Heart right ventricle (tissue), 16 donors: Measurements from ENCODE around the gene AGR3. TPM values are rescaled to one million over a fixed set of nuclear protein-coding genes. Genes with fewer than 3 reads are reported as not detected.

Source experiments
- ATAC-seq, 8 donors: fragments of 200-7000 bp; cut with Tn5 transposase; one replicate each; pipeline ENCODE4 v1.9.1; 2020; ENCODE audit warnings: mild to moderate bottlenecking in 8 of 8, moderate library complexity in 8 of 8, moderate number of reproducible peaks in 1 of 8
- DNase-seq, 2 donors: peaks; one replicate each; pipeline ENCODE4 v3.0.0-alpha.2; 2020
- H3K27ac ChIP-seq, 10 donors: fragments of 200-600 bp; sonication (generic) in 2 of 10; one replicate each; pipeline versions ENCODE4 v1.5.0 to v1.8.0; 2020 to 2022; ENCODE audit warnings: mild to moderate bottlenecking in 3 of 10
- H3K27me3 ChIP-seq, 7 donors: fragments of 200-600 bp; one replicate each; pipeline ENCODE4 v1.8.0; 2021 to 2022; ENCODE audit warnings: mild to moderate bottlenecking in 2 of 7
- H3K36me3 ChIP-seq, 9 donors: fragments of 200-600 bp; sonication (generic) in 1 of 9; one replicate each; pipeline versions ENCODE4 v1.5.0 to v1.8.0; 2020 to 2022; ENCODE audit warnings: mild to moderate bottlenecking in 2 of 9
- H3K4me1 ChIP-seq, 9 donors: fragments of 200-600 bp; sonication (generic) in 1 of 9; one replicate each; pipeline versions ENCODE4 v1.5.0 to v1.8.0; 2020 to 2022; ENCODE audit warnings: mild to moderate bottlenecking in 4 of 9
- H3K4me3 ChIP-seq, 10 donors: fragments of 200-600 bp; sonication (generic) in 2 of 10; one replicate each; pipeline versions ENCODE4 v1.5.0 to v1.8.0; 2020 to 2022; ENCODE audit warnings: mild to moderate bottlenecking in 7 of 10, moderate library complexity in 2 of 10
- H3K9me3 ChIP-seq, 11 donors: fragments of 200-600 bp in 10 of 11; sonication (generic) in 2 of 11; one replicate each; pipeline versions ENCODE4 v1.5.0 to v1.8.0; 2013 to 2022; ENCODE audit warnings: mild to moderate bottlenecking in 2 of 11, control low read depth in 1 of 11, moderate library complexity in 1 of 11
- WGBS, 2 donors: extraction: QIAGEN DNeasy Blood & Tissue Kit; methylation state at CpG; one replicate each; pipeline ENCODE4 v1.1.7; 2013; ENCODE audit warnings: inconsistent platforms in 1 of 2; 5-methylcytosine and 5-hydroxymethylcytosine counted together
- intact Hi-C, 10 donors: fragments of 100-400 bp; cut with DNase I; formaldehyde crosslinking; loops; one replicate each; pipeline versions ENCODE4 v1.11.1 to v1.14.2; 2022
- polyA plus RNA-seq, 2 donors: library from polyadenylated mRNA; stranded (reverse); fragments of 200-250 nt; gene quantifications; one replicate each; pipeline ENCODE4 v1.2.3, GENCODE V29; 2013
- total RNA-seq, 10 donors: library from RNA; stranded (reverse); fragmentation: NEBNext Ultra II Directional in 3 of 10; extraction: Animal tissue kit (Norgen Biotek cat#: 25700) in 3 of 10; gene quantifications; one replicate each; pipeline versions ENCODE4 v1.2.1 to v1.2.4, GENCODE V29; 2021 to 2023
- TF ChIP-seq, protein P1 (sequence below), 9 donors: fragments of 200-600 bp; sonication (generic) in 2 of 9; IDR thresholded peaks; one replicate each; pipeline versions ENCODE4 v1.5.0 to v1.8.0; 2021 to 2022; ENCODE audit warnings: antibody characterized with exemption in 9 of 9, mild to moderate bottlenecking in 5 of 9, moderate library complexity in 1 of 9
- donor health status: Arrhythmogenic right ventricular cardiomyopathy.
- donor health status: ischemic (EF 13 %, LVEDD 7.1; RV severe dilation, severe dysfunction).
- donor health status: healthy with polysubstance abuse.
- donor health status: DM: no; HTN: yes; CAD: no.
- donor health status: DM: no; HTN: no; CAD: no.
- donor health status: ischemic (EF 25% LVEDD 6.9; RV normal size, moderate dysfunction).
- donor health status: ischemic (EF 25% LVEDD 5.7; RV mildly dilated, moderate dysfunction).
- donor health status: healthy.
- donor health status: DM: yes; HTN: yes; CAD: no.
- donor health status: Ischemic cardiomyopathy.
- donor health status: ischemic (EF 35%, LVEDD 5.7; RV mildly dilated, moderate dysfunction).
- donor health status: nonischemic (EF 11% LVEDD 7.7; RV severe dilation, severe dysfunction).
- donor health status: DM: yes; HTN: yes; CAD: no.
- donor health status: PGD.
- donor health status: ischemic (EF 29% LVEDD 5.4; RV normal size, mild dysfunction).
- donor health status: nonischemic (EF 23%, LVEDD 6.1; RV moderate dilation, normal function).

AGR3 gene
- total and polyA plus RNA-seq, 12 donors = not detected

GRCh38 chr7:16810573-16810972 lies 71.2 kb downstream of the AGR3 start:
- intact Hi-C loops = no loop called here
- no peak for ATAC-seq
- no peaks in the 10 kb centered on the region for H3K4me1 ChIP-seq
- H3K27me3 ChIP-seq = peaks cover 0 to 2% (median 0%) of the 10 kb centered on the region in 7 donors
- DNase-seq = no peak
- H3K36me3 ChIP-seq = no peaks in the 10 kb centered on the region
- 82 to 84% methylated on average over 5 of the region's 5 CpGs for WGBS, 2 donors
- TF ChIP-seq, protein P1, sequence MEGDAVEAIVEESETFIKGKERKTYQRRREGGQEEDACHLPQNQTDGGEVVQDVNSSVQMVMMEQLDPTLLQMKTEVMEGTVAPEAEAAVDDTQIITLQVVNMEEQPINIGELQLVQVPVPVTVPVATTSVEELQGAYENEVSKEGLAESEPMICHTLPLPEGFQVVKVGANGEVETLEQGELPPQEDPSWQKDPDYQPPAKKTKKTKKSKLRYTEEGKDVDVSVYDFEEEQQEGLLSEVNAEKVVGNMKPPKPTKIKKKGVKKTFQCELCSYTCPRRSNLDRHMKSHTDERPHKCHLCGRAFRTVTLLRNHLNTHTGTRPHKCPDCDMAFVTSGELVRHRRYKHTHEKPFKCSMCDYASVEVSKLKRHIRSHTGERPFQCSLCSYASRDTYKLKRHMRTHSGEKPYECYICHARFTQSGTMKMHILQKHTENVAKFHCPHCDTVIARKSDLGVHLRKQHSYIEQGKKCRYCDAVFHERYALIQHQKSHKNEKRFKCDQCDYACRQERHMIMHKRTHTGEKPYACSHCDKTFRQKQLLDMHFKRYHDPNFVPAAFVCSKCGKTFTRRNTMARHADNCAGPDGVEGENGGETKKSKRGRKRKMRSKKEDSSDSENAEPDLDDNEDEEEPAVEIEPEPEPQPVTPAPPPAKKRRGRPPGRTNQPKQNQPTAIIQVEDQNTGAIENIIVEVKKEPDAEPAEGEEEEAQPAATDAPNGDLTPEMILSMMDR (IDR thresholded peaks at IDR 0.05) = no peak
- H3K4me3 ChIP-seq = no peak overlapping the region
- no peak overlapping the region for H3K27ac ChIP-seq
- H3K9me3 ChIP-seq = no peaks in the 10 kb centered on the region

DNA sequence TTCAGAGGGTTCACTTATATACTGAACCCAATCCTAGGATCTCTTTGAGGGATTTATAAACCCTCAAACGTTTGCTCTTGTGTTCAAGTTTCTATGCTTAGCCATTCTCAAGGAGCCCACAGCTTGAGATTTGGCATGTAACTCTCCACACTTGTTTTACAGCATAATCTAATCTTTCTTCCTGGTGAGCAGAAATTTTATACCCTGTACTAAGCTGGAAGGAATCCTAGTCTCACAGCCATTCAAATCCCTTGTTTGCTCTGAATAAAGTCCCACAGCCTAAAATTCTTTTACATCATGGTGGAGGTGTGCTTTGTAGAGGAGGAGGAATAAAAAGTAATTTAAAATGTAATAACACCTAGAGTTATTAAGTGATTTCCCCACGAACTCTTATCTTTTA lies 71.7 kb downstream of the AGR3 start:
- intact Hi-C loops = no loop called here
- Histone ChIP-seq H3K36me3 (no peaks in the 10 kb centered on the region), H3K4me1 (no peaks in the 10 kb centered on the region), H3K27ac (no peak overlapping the region), H3K27me3 (peaks cover 0 to 2% (median 0%) of the 10 kb centered on the region in 7 donors), H3K4me3 (no peak overlapping the region), H3K9me3 (no peaks in the 10 kb centered on the region)
- ATAC-seq (no peak), DNase-seq (no peak)
- WGBS, 2 donors = 19 to 42% methylated on average over 2 of the region's 2 CpGs
- TF ChIP-seq, protein P1 (IDR thresholded peaks at IDR 0.05) = no peak

Other genes with a start within 250 kb of the AGR3 start
- gene ANKMY2, start 236.2 kb downstream of the AGR3 start, total RNA-seq = 10 to 100 TPM; 21.1 to 46.7 (median 35.8) TPM
- gene ANKMY2, start 236.2 kb downstream of the AGR3 start, polyA plus RNA-seq = 10 to 100 TPM; 10.7 to 13.3 TPM
- 100 to 1,000 TPM; 231 to 470 (median 351) TPM for gene BZW2, start 235.8 kb downstream of the AGR3 start, total RNA-seq
- gene BZW2, start 235.8 kb downstream of the AGR3 start, polyA plus RNA-seq = 100 to 1,000 TPM; 147 to 177 TPM
- gene TSPAN13, start 128.2 kb downstream of the AGR3 start, total RNA-seq = 10 to 100 TPM in 5 of 10 donors, 1 to 10 TPM in 5; 6.8 to 26.3 (median 10.0) TPM
- 10 to 100 TPM; 26.4 to 40.1 TPM for gene TSPAN13, start 128.2 kb downstream of the AGR3 start, polyA plus RNA-seq
- not detected for gene AGR2, start 77.0 kb downstream of the AGR3 start, total RNA-seq
- gene AGR2, start 77.0 kb downstream of the AGR3 start, polyA plus RNA-seq = not detected